IPS-18a (cell line): ENCODE data around the gene SLC7A9.
"Not testable (repeated sequence)": the region's sequence is repeated elsewhere in the genome, so short reads cannot be mapped to it uniquely, and the experiment has no call there.

Experiments
- H3K27ac ChIP-seq: one replicate; pipeline ENCODE4 v1.5.1; 2013; ENCODE audit warnings: low read length
- H3K27me3 ChIP-seq: one replicate; pipeline ENCODE4 v1.6.1; 2013; ENCODE audit warnings: mild to moderate bottlenecking, low read length; ENCODE audit not compliant: control insufficient read depth, insufficient read depth
- H3K36me3 ChIP-seq: one replicate; pipeline ENCODE4 v1.6.1; 2013; ENCODE audit warnings: low read depth, low read length; ENCODE audit not compliant: control insufficient read depth
- H3K4me1 ChIP-seq: one replicate; pipeline ENCODE4 v1.6.1; 2013; ENCODE audit warnings: low read depth, low read length; ENCODE audit not compliant: control insufficient read depth
- H3K4me3 ChIP-seq: one replicate; pipeline ENCODE4 v1.5.1; 2013; ENCODE audit warnings: low read length
- H3K9ac ChIP-seq: one replicate; pipeline ENCODE4 v1.6.1; 2013; ENCODE audit warnings: mild to moderate bottlenecking, low read length, moderate library complexity
- H3K9me3 ChIP-seq: one replicate; pipeline ENCODE4 v1.6.1; 2013; ENCODE audit warnings: low read depth, low read length; ENCODE audit not compliant: control insufficient read depth

SLC7A9 gene

GRCh38 chr19:32870981-32871451 lies 1.4 kb upstream of the SLC7A9 start:
- Histone ChIP-seq H3K4me1 (peaks cover 7% of the 10 kb centered on the region), H3K9ac (no peak overlapping the region), H3K9me3 (no peaks in the 10 kb centered on the region), H3K27ac (no peak overlapping the region), H3K27me3 (no peaks in the 10 kb centered on the region), H3K4me3 (no peak overlapping the region), H3K36me3 (no peaks in the 10 kb centered on the region)

GRCh38 chr19:32869966-32870573 lies 503 bp upstream of the SLC7A9 start:
- H3K27me3 ChIP-seq: no peaks in the 10 kb centered on the region
- H3K4me1 ChIP-seq: peaks cover 7% of the 10 kb centered on the region

GRCh38 chr19:32868206-32868950 lies 1.2 kb downstream of the SLC7A9 start:
- Histone ChIP-seq H3K4me1 (peaks cover 7% of the 10 kb centered on the region), H3K27me3 (no peaks in the 10 kb centered on the region), H3K9me3 (no peaks in the 10 kb centered on the region)

More at GRCh38 chr19:32869966-32870573, 503 bp upstream of the SLC7A9 start:
- no peak overlapping the region for H3K4me3 ChIP-seq
- no peaks in the 10 kb centered on the region for H3K9me3 ChIP-seq
- no peak overlapping the region for H3K9ac ChIP-seq
- H3K36me3 ChIP-seq: no peaks in the 10 kb centered on the region
- H3K27ac ChIP-seq: no peak overlapping the region

GRCh38 chr19:32867436-32867835 lies 2.1 kb downstream of the SLC7A9 start:
- H3K9ac ChIP-seq, H3K4me1 ChIP-seq, H3K27me3 ChIP-seq, H3K9me3 ChIP-seq, H3K36me3 ChIP-seq, H3K4me3 ChIP-seq, H3K27ac ChIP-seq: not testable (repeated sequence)

More at GRCh38 chr19:32868206-32868950, 1.2 kb downstream of the SLC7A9 start:
- no peak overlapping the region for H3K4me3 ChIP-seq
- H3K9ac ChIP-seq: no peak overlapping the region
- no peaks in the 10 kb centered on the region for H3K36me3 ChIP-seq
- no peak overlapping the region for H3K27ac ChIP-seq

GRCh38 chr19:32866564-32867265 lies 2.9 kb downstream of the SLC7A9 start:
- no peaks in the 10 kb centered on the region for H3K27me3 ChIP-seq
- peaks cover 7% of the 10 kb centered on the region for H3K4me1 ChIP-seq
- H3K4me3 ChIP-seq: no peak overlapping the region
- no peaks in the 10 kb centered on the region for H3K36me3 ChIP-seq
- no peak overlapping the region for H3K9ac ChIP-seq
- H3K27ac ChIP-seq: no peak overlapping the region
- H3K9me3 ChIP-seq: no peaks in the 10 kb centered on the region

GRCh38 chr19:32866061-32866460 lies 3.5 kb downstream of the SLC7A9 start:
- Histone ChIP-seq H3K9me3 (no peaks in the 10 kb centered on the region), H3K27me3 (no peaks in the 10 kb centered on the region), H3K9ac (no peak overlapping the region), H3K4me3 (no peak overlapping the region), H3K4me1 (peaks cover 7% of the 10 kb centered on the region), H3K36me3 (no peaks in the 10 kb centered on the region), H3K27ac (no peak overlapping the region)

GRCh38 chr19:32865326-32865725 lies 4.2 kb downstream of the SLC7A9 start:
- Histone ChIP-seq H3K36me3 (no peaks in the 10 kb centered on the region), H3K27ac (no peak overlapping the region), H3K27me3 (no peaks in the 10 kb centered on the region), H3K9ac (no peak overlapping the region), H3K4me1 (peaks cover 6% of the 10 kb centered on the region), H3K4me3 (no peak overlapping the region), H3K9me3 (no peaks in the 10 kb centered on the region)

GRCh38 chr19:32864318-32865007 lies 5.1 kb downstream of the SLC7A9 start:
- H3K27ac ChIP-seq: no peak overlapping the region
- H3K9ac ChIP-seq: no peak overlapping the region
- H3K4me1 ChIP-seq: no peaks in the 10 kb centered on the region
- H3K9me3 ChIP-seq: no peaks in the 10 kb centered on the region
- no peak overlapping the region for H3K4me3 ChIP-seq
- H3K27me3 ChIP-seq: no peaks in the 10 kb centered on the region
- no peaks in the 10 kb centered on the region for H3K36me3 ChIP-seq

- H3K27me3 ChIP-seq: no peaks in the 10 kb centered on the region
- no peaks in the 10 kb centered on the region for H3K36me3 ChIP-seq
- H3K9ac ChIP-seq: no peak overlapping the region
- no peaks in the 10 kb centered on the region for H3K9me3 ChIP-seq
- H3K27ac ChIP-seq: no peak overlapping the region
- H3K4me3 ChIP-seq: no peak overlapping the region
- no peaks in the 10 kb centered on the region for H3K4me1 ChIP-seq
These were observed 5.7 kb downstream of the SLC7A9 start for GRCh38 chr19:32863841-32864240.

GRCh38 chr19:32863301-32863700 lies 6.3 kb downstream of the SLC7A9 start:
- H3K27ac ChIP-seq: no peak overlapping the region
- no peaks in the 10 kb centered on the region for H3K4me1 ChIP-seq
- no peaks in the 10 kb centered on the region for H3K9me3 ChIP-seq
- no peaks in the 10 kb centered on the region for H3K27me3 ChIP-seq
- no peak overlapping the region for H3K9ac ChIP-seq
- no peaks in the 10 kb centered on the region for H3K36me3 ChIP-seq
- no peak overlapping the region for H3K4me3 ChIP-seq

- Histone ChIP-seq H3K4me3 (no peak overlapping the region), H3K27ac (no peak overlapping the region), H3K27me3 (no peaks in the 10 kb centered on the region), H3K4me1 (no peaks in the 10 kb centered on the region), H3K36me3 (no peaks in the 10 kb centered on the region), H3K9me3 (no peaks in the 10 kb centered on the region), H3K9ac (no peak overlapping the region)
These were observed 6.8 kb downstream of the SLC7A9 start for GRCh38 chr19:32862741-32863140.
